Panc1 (cell line): ENCODE results near the gene ZNF622.

Experiments used
- POLR2AphosphoS5 ChIP-seq: IDR thresholded peaks from 2 replicates; pipeline ENCODE4 v1.6.1; 2012; ENCODE audit warnings: mild to moderate bottlenecking, low read depth, low read length, moderate library complexity
- TF ChIP-seq, protein P1 (sequence below): fragments of 450-650 bp; IDR thresholded peaks from 2 replicates; pipeline ENCODE4 v1.5.1; 2017; ENCODE audit warnings: mild to moderate bottlenecking

DNA sequence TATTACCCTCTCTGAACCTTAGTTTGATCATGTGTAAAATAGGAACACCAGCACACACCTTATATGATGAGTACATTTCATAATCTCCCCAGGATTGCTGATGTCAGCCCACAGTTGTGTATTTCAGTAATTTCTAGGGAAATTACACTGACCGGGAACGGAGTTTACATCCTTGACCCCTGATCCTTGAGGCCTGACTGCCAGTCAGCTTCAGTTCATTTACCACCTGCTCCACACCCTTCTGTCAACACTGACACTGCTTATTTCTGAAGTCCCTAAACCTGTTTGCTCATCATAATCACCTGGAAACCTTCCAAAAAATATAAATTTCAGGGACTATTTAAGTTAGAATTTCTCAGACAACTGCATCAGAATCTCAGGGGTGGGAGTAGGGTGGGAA is 55.3 kb downstream of the ZNF622 start:
- TF ChIP-seq, protein P1, sequence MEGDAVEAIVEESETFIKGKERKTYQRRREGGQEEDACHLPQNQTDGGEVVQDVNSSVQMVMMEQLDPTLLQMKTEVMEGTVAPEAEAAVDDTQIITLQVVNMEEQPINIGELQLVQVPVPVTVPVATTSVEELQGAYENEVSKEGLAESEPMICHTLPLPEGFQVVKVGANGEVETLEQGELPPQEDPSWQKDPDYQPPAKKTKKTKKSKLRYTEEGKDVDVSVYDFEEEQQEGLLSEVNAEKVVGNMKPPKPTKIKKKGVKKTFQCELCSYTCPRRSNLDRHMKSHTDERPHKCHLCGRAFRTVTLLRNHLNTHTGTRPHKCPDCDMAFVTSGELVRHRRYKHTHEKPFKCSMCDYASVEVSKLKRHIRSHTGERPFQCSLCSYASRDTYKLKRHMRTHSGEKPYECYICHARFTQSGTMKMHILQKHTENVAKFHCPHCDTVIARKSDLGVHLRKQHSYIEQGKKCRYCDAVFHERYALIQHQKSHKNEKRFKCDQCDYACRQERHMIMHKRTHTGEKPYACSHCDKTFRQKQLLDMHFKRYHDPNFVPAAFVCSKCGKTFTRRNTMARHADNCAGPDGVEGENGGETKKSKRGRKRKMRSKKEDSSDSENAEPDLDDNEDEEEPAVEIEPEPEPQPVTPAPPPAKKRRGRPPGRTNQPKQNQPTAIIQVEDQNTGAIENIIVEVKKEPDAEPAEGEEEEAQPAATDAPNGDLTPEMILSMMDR, result no peak
- TF ChIP-seq POLR2AphosphoS5, result no peak
